Right renal pelvis (tissue), 4 donors: ENCODE data around the gene PRIMA1. TPM values are rescaled to one million over a fixed set of nuclear protein-coding genes. Genes with fewer than 3 reads are reported as not detected.

Experiments used
- DNase-seq, 4 donors: peaks; one replicate each; pipeline ENCODE4 v3.0.0-alpha.2; 2013; ENCODE audit warnings: low read depth in 4 of 4, low spot score in 3 of 4, missing footprints in 1 of 4
- polyA plus RNA-seq, 4 donors: library from polyadenylated mRNA; unstranded; fragments of 120-200 nt; gene quantifications; one replicate each; pipeline ENCODE4 v1.2.1, GENCODE V29; 2013; ENCODE audit not compliant: insufficient read length in 4 of 4

Gene PRIMA1
- polyA plus RNA-seq, 4 donors, result 1.4 to 2.1 (median 1.5) TPM

DNA sequence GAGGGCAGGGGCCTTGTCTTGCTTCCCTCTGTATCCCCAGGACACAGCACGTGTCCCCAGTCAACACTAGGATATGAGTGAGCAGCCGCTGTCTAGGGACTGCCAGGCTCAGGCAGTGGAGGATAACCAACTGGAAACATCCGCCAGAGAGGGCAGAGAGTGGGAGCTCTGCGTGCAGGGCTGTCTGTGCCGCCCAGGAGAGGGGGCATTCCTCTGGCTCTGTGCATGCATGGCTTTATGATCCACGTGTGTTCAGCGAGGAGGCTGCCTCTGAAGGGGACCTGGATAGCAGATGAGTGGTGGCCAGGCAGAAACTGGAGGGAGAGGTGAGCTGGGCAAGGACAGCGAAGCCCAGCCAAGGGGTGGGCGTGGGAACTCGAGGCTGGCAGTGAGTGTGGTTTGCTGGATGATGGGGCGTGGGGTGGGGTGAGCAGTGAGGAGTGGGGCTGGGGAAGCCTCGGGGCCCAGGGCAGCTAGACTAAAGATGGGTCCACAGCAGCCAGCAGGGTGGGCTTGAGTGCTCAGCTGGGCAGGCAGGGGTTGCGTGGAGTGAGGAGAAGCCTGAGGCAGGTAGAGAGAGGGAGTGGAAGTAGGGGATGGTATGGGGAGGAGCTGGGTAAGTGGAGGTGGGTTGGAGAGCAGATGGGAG is 72.9 kb downstream of the PRIMA1 start:
- DNase-seq, result no peak

DNA sequence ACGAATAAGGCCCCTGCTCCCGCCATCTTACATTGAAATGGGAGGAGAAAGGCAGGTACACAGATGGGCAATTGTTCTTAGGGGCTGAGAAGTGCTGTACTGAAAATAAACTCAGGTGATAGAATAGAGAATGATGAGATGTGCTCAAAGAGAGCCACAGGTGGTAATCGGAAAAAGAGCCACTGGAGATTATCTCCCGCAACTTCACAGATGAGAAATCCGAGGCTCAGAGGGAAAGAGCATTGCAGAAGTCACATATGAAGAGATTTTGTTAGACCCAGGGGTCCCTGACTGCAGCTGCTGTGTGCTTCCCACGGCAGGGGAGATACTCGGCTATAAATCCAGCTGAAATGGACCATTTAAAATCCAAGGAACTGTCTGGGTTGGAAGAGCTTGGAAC is 73.7 kb downstream of the PRIMA1 start:
- no peak for DNase-seq

DNA sequence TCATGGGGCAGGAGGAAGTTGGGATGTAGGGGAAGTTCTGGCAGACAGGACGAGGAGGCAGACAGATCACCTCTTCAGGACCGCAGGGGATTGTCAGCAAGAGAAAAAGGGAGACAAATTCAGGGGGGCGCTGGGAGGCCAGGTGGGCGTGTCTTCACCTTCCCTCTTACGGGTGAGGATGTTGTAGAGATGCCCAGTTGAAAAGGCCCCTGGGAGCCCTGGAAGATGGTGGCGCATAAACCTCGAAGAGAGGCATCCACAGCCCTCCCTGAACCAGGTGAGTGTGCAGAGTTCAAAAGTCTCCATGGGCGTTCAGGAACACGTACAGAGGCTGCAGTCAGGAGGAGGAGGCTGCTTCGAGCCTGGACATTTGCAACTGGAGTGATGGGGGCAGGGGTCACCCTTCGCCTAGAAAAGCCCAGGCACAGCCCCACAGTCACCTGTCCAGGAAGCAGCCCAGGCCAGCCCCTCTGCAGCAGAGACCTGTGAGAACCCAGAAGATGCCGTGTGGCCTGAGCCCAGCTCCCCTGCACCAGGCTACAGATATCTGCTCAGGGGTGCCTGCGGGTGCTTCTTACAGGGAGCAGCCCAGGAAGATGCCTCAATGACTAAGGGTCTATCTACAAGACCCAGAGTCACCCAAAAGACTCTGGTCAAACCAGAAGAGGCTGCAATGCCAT is 74.4 kb downstream of the PRIMA1 start:
- no peak for DNase-seq

DNA sequence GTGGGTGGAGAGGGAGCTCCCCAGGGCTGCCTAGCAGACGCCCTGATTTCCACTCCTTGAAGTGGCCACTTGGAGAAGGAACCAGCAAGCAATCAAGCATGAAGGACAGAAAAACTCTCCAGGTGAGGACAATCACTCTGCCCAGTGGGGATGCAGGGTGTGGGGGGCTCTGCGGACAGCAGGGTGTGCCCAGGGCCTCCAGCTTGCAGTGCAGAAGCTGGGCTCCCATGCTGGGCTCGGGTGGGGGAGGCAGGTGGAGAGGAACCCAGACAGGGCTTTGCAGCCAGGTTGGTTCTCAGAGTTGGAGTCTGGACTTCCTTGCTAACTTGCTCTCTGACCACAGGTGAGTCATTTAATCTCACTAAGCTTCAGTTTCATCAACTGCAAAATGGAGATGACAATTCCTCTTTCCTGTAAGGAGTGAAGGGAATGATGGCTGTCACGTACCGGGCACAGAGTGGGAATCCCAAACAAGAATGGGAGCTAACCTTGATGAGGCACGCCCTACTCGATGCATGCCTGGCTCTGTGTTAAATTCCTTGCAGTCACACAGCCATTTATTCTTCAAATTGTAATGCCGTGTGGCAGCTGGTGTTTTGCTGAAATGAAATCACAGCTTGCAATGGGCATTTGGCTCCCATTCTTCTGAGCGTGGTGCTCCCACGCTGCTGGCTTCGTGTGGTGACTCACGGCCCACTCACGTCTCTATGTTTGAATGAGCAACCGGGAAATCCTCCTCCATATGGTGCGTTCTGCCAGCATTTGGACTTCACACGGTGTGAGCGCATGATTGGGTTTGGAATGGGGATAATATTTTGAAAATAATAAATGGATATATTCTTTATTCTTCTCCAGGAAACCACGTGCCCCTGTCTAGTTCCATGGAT is 75.2 kb downstream of the PRIMA1 start:
- no peak for DNase-seq

DNA sequence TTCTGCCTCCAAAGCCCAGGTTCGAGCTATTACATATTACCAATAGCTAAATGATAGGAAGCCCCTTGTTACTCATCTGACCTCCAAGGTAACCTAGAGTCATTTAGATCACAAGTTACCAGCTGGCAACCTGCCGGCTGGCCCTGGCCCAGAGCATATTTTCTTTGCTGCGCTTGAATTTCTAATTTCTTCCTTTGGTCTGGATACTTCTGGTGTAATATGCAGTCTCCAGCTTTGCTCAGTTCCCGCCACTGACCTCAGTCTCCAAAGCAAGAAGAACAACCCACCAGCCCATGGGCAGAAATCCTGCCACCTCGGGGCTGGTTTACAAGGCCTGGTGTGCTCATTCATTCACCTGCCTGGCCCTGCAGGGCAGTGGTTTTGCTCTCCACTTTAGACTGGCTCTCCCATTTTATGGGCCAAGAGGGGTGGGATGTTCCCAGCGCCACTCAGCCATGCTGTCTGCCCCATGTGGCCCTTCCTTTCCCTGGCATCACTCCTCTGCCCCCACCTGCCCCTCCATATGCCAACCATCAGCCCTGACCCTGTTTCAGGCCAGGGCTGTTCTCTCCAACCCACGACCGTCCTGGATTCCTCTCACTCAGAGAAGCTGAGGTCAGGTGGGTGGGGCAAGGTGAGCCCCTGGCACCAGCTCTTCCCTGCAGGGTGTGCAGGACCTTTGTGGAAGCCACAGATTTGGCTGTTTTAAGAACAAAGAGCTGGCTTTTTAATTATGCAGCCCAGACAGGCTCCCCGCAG is 76.0 kb downstream of the PRIMA1 start:
- DNase-seq, result no peak

DNA sequence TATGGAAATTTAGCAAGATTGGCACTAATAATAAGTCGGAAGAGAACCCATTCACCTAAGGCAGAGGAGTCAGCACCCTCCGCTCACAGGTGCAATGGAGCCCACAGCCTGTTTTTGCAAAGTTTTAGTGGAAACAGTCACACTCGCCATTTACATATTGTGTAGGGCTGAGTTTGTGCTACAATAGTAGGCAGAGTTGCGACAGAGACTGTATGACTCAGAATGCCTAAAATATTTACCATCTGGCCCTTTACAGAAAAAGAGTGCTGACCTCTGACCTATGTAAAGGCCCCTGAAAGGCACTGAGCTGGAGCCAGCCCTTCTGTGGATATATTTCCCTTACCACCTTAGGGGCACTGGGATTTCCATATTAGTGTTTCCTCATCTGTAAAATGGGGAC is 79.0 kb downstream of the PRIMA1 start:
- no peak for DNase-seq

DNA sequence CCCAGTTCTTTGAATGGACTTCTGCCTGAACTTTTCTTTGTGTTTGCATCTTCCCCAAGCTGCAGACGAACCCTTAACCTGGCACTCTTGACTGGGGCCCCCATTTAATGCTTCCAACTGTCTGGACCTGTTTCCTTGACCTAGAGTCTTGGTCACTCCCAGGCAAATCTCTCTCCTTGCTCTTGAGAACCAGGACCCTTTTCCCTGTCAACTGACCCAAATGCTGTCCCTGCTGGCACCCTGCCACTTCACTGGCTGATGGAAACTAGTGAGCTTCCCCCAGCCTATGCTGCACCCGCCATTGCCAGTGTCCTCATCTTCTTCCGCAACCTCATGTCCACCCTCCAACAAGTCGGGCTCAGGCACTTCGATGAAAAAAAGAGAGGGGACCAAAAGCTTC is 79.5 kb downstream of the PRIMA1 start:
- DNase-seq, result no peak

DNA sequence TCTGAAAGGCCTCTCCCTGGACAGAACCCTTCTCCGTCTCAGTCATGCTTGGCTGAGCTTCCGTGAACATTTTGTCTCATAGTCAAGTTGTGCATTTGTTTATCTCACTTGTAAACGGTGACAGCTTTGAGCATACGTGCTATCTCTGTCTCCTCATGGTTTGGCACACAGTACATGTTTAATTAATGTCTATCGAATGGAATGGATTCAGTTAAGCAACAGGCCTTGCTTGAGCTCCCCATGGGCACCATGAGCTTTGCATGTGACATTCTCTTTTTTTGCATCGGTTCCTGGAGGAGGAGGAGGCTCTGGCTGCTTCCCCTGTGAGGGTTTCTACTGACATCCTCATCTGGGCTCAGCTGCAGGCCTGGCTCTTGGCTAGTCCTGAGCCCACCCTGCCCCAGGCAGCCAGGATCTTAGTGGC is 80.0 kb downstream of the PRIMA1 start:
- no peak for DNase-seq

DNA sequence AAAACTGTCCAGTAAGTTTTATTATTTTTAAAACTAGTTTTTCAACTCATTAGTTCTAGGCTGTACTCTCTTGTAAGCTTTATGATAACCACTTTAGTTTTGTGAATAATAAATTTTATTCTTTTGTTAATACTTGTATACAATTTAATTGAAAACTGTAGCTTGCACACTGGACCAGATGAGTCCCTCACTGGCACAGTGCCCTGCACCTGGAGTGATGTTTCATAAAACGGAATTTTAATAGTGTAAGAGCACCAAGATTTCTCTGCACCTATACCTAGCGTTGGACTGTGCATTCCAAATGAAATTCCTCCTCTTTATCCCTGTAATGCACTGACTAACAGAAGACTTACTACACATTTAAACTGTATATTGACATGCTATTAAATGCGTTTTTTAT is 80.8 kb downstream of the PRIMA1 start:
- no peak for DNase-seq

DNA sequence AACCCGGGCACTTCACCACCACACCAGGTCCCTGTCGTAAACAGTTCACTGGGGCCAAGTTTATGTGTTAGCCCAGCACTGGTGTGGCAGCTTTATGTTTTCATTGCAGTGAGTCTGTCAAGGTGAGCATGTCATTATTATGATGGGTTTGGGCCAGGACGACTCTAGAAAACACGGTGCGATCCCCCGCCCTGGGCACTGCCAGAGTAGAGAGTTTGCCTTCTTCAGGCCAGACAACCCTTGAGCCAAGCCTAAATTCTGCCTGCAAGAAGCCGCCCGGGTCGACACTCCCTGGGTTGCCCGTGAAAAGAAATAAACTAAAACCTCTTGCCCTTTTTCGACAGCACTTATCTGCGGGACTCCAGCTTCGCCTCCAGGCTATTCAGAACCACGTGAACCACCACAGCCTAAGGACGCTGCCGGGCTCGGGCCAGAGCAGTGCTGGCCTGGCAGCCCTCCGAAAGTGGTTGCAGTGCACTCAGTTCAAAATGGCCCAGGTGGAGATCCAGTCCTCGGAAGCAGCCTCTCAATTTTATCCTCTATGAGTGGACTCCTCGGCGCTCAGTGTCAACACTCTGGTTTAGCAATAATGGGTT is 81.8 kb downstream of the PRIMA1 start:
- no peak for DNase-seq

DNA sequence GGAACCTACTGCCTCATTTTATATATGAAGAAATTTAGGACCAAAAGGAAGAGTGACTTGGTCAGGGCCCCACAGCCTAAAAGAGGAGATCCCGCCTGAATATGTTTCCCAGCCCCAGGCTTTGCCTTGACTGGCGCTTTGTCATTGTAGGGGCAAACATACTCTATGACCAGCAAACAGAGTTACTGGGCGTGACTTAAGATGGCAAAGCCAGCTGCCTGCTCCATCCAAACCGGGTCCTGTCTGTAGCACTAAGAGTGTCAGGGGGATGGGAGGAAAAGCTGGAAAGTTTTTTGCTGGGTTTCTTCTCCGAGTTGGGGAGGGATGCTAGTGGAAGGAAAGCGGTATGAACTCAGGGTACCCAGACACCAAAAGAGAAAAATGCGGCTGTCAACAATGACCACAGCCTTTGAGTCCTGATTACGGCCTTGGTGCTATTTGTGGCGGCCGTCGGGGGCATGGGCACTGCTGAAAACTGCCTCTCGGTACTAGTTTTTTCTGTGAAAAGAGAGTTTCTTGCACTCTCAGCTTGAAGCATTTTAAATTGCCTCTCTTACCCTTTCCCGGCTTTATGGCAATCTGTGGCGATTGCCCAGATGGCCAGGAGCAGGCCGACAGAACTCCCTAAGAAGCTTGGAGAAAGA is 82.7 kb downstream of the PRIMA1 start:
- no peak for DNase-seq

DNA sequence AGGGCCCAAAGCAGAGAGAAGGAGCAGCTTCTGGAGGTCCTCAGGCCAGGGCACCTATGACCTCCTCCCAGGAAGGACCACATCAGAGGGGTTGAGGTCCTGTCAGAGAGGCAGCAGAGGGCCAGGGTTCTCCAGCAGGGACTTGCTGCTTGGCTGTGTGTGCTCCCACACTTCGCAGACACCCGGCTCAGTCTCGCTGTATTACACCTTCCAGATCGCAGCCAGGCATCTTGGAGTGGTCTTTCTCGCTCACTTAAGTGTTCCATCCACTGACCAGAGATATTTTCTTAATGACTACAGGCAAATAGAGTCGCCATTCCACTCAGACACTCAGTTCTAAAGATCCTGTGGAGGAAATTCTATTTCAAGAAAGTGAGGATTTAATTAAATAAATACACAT is 84.3 kb downstream of the PRIMA1 start:
- DNase-seq, result no peak

DNA sequence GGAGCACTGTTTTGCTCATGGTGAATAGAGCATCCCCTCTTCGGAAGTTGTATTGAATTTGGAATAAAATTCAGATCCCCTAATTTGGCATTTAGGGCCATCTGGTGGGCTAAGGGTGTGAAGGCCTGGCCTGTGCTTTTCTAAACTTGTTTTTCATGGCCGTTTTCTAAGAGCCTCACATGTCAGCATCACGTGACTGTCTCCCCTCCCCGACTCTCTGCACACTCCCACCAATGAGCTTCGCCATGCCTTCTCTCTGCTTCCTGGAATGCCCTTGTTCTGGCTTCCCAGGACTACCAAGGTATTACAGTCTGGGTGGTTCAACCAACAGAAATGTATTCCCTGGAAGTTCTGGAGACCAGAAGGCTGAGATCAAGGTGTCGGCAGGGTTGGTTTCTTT is 85.3 kb downstream of the PRIMA1 start:
- DNase-seq, result no peak

DNA sequence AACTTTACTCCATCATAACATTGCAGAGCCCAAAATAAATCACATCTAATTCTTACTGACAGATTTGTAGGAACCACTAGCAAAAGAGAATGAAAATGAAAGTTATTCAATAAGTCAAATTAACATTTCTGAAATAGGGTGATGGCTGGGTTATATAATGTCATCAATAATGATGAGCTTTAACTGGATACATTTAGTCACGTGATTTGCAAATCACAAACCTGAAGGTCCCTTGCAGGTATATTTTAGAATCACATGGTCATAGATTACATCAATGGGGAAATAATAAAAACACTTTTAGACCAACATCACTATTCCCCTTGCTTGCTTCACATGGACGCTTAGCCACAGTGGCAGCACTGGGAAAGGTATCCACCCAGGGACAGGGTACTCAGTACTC is 86.7 kb downstream of the PRIMA1 start:
- DNase-seq, result no peak

DNA sequence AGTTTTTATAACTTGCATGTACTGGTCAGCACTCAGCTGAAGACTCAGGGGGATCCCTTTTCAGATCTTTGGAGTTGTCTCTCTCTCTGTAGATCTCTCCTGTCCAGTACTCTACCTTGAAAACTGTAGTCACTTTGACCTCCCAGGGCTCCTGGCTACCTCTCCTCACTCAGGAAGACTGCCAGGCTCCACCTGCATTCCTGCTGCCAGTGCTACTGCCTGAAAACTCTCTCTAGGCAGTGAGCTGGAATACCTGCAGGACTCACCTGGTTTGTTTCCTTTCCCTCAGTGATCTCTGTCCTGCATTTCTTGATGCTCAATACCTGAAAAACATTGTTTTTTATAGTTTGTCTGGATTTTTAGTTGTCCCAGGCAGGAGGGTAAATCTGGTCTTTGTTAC is 87.4 kb downstream of the PRIMA1 start:
- DNase-seq, result no peak

DNA sequence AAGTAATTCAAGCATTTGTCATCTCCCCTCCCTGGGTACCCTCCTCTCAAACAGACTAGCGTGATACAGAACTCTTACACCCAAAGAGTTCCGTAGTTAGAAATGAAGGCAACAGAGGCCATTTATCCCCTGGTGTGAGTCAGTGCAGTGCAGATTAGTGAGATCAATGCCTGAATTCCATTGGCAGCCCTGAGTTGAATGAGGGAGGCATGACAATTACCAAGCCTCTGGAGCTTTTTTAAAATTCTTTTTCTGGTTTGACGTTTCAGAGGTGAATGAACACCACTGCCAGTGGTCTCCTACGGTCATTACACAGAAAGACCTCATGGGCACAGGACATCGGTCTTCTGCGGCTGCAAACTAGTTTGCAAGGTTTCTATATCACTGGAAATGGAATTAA is 94.4 kb downstream of the PRIMA1 start:
- no peak for DNase-seq

DNA sequence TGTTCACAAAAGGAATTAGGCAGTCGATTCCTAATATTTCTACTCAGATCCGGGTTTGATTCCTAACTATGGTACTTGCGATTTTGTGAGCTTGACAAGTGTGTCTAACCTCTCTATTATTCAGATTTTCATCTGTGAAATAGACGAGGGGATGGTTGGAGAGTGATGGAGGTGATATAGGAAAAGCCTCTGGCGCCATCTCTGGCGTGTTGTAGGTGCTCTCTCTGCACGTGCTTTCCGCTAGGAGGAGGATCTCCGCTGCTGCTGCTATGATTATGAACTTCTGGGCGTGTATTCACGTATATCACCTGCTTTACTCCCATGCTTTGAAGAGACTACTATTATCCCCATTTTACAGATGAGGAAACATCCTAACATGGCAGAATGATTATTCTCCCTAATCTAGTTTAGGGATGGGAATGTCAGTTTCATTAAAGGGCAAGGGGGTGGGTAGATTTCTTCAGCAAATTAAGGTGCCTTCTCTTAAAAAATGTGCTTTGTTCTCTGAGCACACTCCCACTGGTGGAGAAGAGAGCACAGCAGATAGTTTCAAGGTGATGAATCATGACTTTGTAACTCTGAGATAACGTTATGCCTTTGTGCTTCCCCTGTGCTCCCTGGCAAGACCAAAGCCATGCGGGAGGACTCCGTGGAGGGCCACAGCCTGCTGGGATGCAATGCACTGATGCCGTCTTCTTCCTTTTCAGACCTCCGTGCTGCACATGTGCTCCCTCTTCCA is 97.1 kb downstream of the PRIMA1 start:
- no peak for DNase-seq

DNA sequence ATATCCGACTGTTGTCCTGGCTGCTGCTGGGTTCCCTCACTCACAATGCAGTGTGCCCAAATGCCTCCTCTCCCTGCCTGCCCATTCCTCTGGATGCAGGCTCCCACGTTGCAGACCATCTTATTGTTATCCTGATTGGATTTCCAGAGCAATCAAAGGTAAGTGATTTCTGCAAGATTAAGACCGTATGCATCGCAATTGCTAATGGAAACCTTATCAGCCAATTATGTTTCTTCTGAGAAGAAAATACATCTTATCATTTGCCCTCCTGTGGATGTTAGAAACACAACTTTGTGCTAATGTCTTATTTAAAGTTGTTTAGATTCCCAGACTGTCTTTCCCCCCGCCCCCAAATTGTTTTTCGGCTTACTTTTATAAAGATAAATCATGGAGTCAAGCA is 98.1 kb downstream of the PRIMA1 start:
- DNase-seq, result no peak

DNA sequence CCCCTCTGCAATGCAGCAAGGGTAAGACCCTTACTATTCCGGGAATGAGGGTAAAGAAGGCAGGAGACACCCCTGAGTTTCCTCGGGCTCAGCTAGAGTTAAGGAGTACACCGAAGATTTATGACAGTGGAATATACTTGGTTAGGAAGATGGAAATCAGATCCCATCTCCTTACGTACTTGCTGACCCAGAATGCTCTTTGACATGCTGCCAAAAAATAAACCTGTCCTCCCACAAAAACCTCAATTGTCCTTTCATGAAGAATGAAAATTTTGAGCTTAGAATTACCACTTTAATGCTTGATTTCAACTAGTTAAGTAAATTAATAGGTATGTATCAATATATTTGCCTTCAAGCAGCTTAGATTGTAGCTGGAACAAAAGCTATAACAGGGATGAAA is 99.5 kb downstream of the PRIMA1 start:
- DNase-seq, result no peak
